Hepatocyte (in vitro differentiated cells): ENCODE measurements around the gene CHD2. TPM values are rescaled to one million over a fixed set of nuclear protein-coding genes. Genes with fewer than 3 reads are reported as not detected.

Experiments
- DNase-seq: peaks from one replicate; pipeline ENCODE4 v3.0.0-alpha.2; 2016; ENCODE audit warnings: low spot score
- H2AFZ ChIP-seq: fragments of 200-600 bp; sonication (generic); 2 replicates; pipeline ENCODE4 v1.6.0; 2016; ENCODE audit warnings: antibody characterized with exemption, mild to moderate bottlenecking
- H3K27ac ChIP-seq: fragments of 200-600 bp; sonication (generic); 2 replicates; pipeline ENCODE4 v1.5.1; 2016; ENCODE audit warnings: mild to moderate bottlenecking
- H3K27me3 ChIP-seq: fragments of 200-600 bp; sonication (generic); 2 replicates; pipeline ENCODE4 v1.6.1; 2016
- H3K36me3 ChIP-seq: fragments of 200-600 bp; sonication (generic); replicated peaks from 2 replicates; pipeline ENCODE4 v1.5.1; 2016; ENCODE audit warnings: low read depth; ENCODE audit not compliant: insufficient read depth
- H3K4me1 ChIP-seq: fragments of 200-600 bp; sonication (generic); 2 replicates; pipeline ENCODE4 v1.5.1; 2016; ENCODE audit warnings: mild to moderate bottlenecking, moderate library complexity; ENCODE audit not compliant: insufficient read depth
- H3K4me2 ChIP-seq: fragments of 200-600 bp; sonication (generic); 2 replicates; pipeline ENCODE4 v1.6.0; 2016
- H3K4me3 ChIP-seq: fragments of 200-600 bp; sonication (generic); 2 replicates; pipeline ENCODE4 v1.5.1; 2016; ENCODE audit warnings: mild to moderate bottlenecking
- H3K79me2 ChIP-seq: fragments of 200-600 bp; sonication (generic); 2 replicates; pipeline ENCODE4 v1.6.0; 2017; ENCODE audit warnings: mild to moderate bottlenecking
- H3K9me2 ChIP-seq: fragments of 200-600 bp; sonication (generic); replicated peaks from 2 replicates; pipeline ENCODE4 v1.6.0; 2017; ENCODE audit warnings: mild to moderate bottlenecking; ENCODE audit not compliant: insufficient read depth
- H3K9me3 ChIP-seq: fragments of 200-600 bp; sonication (generic); 2 replicates; pipeline ENCODE4 v1.5.1; 2016; ENCODE audit warnings: low read depth, mild to moderate bottlenecking
- H4K20me1 ChIP-seq: fragments of 200-600 bp; sonication (generic); 2 replicates; pipeline ENCODE4 v1.6.0; 2016; ENCODE audit warnings: mild to moderate bottlenecking; ENCODE audit not compliant: insufficient read depth, poor library complexity, severe bottlenecking
- CTCF ChIP-seq: fragments of 200-600 bp; sonication (generic); IDR thresholded peaks from 2 replicates; pipeline ENCODE4 v1.5.1; 2016; ENCODE audit warnings: antibody characterized with exemption, mild to moderate bottlenecking; ENCODE audit not compliant: poor library complexity
- EZH2 ChIP-seq: fragments of 200-600 bp; sonication (generic); IDR thresholded peaks from 2 replicates; pipeline ENCODE4 v1.6.1; 2016; ENCODE audit warnings: antibody characterized with exemption, mild to moderate bottlenecking, borderline replicate concordance
- EZH2phosphoT487 ChIP-seq: fragments of 200-600 bp; sonication (generic); IDR thresholded peaks from one replicate; pipeline ENCODE4 v1.6.1; 2018; ENCODE audit warnings: antibody characterized with exemption, mild to moderate bottlenecking, low read depth, moderate library complexity; ENCODE audit not compliant: unreplicated experiment, severe bottlenecking
- WGBS: methylation state at CpG from one replicate; pipeline ENCODE4 v1.1.6; 2016; ENCODE audit warnings: low lambda C conversion rate; ENCODE audit errors: missing lambda C conversion rate; 5-methylcytosine and 5-hydroxymethylcytosine counted together
- polyA plus RNA-seq: library from polyadenylated mRNA; unstranded; fragments of >200 nt; fragmentation: Nextera tagmentation; extraction: Ambion mirVana; gene quantifications from 2 replicates; pipeline ENCODE4 v1.2.1, GENCODE V29; 2016
- total RNA-seq: library from RNA; depleted of rRNA; stranded (reverse); fragments of >200 nt; gene quantifications from 2 replicates; pipeline ENCODE4 v1.2.3, GENCODE V29; 2014

CHD2 gene
- total and polyA plus RNA-seq, 2 experiments from 2014 or later, result 49.3 to 133 TPM

- TF ChIP-seq EZH2phosphoT487, result no peak
- no peak for TF ChIP-seq EZH2
- no peak for TF ChIP-seq CTCF
- Histone ChIP-seq H3K4me3 (no peak overlapping the region), H3K9me3 (no peaks in the 10 kb centered on the region), H3K27me3 (no peaks in the 10 kb centered on the region), H2AFZ (no peak overlapping the region), H4K20me1 (no peaks in the 10 kb centered on the region), H3K4me2 (no peak overlapping the region), H3K9me2 (no peaks in the 10 kb centered on the region), H3K79me2 (no peaks in the 10 kb centered on the region), H3K36me3 (no peaks in the 10 kb centered on the region), H3K4me1 (no peaks in the 10 kb centered on the region), H3K27ac (no peak overlapping the region)
- WGBS, result 94% methylated on average over 28 of the region's 32 CpGs
- DNase-seq, result no peak
These were observed 151.3 kb downstream of the CHD2 start for GRCh38 chr15:93051236-93052089.

DNA sequence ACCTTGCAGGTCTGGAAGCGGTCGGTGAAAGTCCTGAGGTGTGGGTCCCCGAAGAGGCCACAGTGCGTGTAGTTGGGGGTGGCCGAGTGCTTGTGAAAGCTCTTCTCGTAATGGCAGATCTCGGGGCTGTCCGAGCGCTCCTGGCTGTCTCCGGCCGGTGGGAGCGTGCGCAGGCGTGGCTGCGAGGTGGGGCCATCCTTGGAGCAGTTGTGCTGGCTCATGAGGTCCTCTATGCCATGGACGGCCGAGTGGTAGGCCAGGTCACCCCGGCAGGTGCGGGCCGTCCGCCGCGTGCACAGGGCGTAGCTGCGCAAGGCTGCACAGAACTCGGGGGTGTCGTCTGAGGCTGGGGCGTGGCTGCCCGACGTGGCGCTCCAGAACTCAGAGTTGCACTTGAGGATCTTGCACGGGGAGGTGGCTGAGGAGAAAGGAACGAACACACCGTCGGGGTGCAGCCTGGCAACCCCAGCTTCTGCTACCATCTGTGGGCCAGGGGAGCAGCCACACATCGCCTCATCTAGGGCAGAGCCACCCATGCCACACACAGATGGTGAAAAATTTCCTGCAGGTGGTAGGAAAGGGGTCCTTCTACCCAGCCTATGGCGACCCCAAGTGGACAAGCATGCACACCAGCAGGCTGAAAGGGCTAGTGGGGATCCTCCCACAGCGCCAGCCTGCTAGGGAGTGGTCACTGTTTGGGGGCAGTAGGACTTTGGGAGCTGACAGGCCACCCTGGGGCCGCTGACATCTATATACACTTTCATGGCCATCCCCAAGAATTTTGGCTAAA, 152.2 kb downstream of the CHD2 start:
- WGBS, result 96% methylated on average over 38 of the region's 39 CpGs
- Histone ChIP-seq H3K27me3 (no peaks in the 10 kb centered on the region), H2AFZ (no peak overlapping the region), H3K9me2 (no peaks in the 10 kb centered on the region), H3K36me3 (no peaks in the 10 kb centered on the region), H4K20me1 (no peaks in the 10 kb centered on the region), H3K27ac (no peak overlapping the region), H3K4me1 (no peaks in the 10 kb centered on the region), H3K4me3 (no peak overlapping the region), H3K4me2 (no peak overlapping the region), H3K9me3 (no peaks in the 10 kb centered on the region), H3K79me2 (no peaks in the 10 kb centered on the region)
- no peak for TF ChIP-seq EZH2phosphoT487
- TF ChIP-seq CTCF, result no peak
- TF ChIP-seq EZH2, result no peak
- no peak for DNase-seq

GRCh38 chr15:93055211-93055610, 155.1 kb downstream of the CHD2 start:
- Histone ChIP-seq H4K20me1 (no peaks in the 10 kb centered on the region), H2AFZ (no peak overlapping the region), H3K36me3 (no peaks in the 10 kb centered on the region), H3K4me2 (no peak overlapping the region), H3K4me1 (no peaks in the 10 kb centered on the region), H3K4me3 (no peak overlapping the region), H3K27ac (no peak overlapping the region), H3K9me2 (no peaks in the 10 kb centered on the region), H3K9me3 (no peaks in the 10 kb centered on the region), H3K27me3 (no peaks in the 10 kb centered on the region), H3K79me2 (no peaks in the 10 kb centered on the region)
- WGBS, result 96% methylated on average over 11 of the region's 11 CpGs
- no peak for DNase-seq
- no peak for TF ChIP-seq EZH2
- TF ChIP-seq CTCF, result no peak
- no peak for TF ChIP-seq EZH2phosphoT487
